OCI-LY7 (cell line): Measurements from ENCODE around the gene CLCN6.

ENCODE experiments used
- EZH2phosphoT487 ChIP-seq: fragments of 200-600 bp; sonication (generic); IDR thresholded peaks from 2 replicates; pipeline ENCODE4 v1.6.1; 2018; ENCODE audit warnings: low read depth, borderline replicate concordance, mild to moderate bottlenecking, mixed run types, antibody characterized with exemption, low read length, moderate library complexity, mixed read lengths
- TF ChIP-seq, protein P1 (sequence below): fragments of 200-600 bp; sonication (generic); conservative IDR thresholded peaks from 2 replicates; pipeline ENCODE4 v1.5.1; 2014; ENCODE audit warnings: mild to moderate bottlenecking, antibody characterized with exemption, low read length, moderate library complexity, mixed read lengths

DNA sequence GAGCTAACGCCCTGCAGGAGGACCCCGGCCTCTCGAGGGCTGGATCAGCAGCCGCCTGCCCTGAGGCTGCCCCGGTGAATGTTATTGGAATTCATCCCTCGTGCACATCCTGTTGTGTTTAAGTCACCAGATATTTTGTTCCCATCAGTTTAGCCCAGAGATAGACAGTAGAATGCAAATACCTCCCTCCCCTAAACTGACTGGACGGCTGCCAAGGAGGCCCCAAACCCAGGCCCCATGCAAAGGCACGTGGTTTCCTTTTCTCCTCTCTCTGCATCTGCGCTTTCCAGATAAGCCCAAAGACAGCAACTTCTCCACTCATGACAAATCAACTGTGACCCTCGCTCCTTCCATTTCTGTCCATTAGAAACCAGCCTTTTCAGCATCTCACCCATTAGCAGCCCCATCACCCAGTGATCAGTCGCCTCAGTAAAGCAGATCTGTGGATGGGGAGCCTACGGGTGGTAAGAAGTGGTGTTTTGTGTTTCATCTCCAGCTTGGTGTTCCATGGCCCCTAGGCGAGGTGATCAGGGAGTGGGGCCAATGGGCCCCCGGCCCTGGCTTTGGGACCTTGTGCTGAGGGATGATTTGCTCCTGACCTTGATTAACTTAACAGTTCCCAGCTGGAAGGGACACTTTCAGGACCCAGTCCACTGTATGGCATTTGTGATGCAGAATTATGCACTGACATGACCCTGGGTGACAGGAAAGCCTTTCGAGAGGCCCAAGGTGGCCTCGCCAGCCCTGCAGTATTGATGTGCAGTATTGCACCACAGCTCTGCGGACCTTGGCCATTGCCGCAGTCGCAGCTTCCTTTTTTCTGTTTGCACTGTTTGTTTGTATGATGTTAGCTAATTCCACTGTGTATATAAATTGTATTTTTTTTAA, 36.4 kb downstream of the CLCN6 start:
- TF ChIP-seq, protein P1, sequence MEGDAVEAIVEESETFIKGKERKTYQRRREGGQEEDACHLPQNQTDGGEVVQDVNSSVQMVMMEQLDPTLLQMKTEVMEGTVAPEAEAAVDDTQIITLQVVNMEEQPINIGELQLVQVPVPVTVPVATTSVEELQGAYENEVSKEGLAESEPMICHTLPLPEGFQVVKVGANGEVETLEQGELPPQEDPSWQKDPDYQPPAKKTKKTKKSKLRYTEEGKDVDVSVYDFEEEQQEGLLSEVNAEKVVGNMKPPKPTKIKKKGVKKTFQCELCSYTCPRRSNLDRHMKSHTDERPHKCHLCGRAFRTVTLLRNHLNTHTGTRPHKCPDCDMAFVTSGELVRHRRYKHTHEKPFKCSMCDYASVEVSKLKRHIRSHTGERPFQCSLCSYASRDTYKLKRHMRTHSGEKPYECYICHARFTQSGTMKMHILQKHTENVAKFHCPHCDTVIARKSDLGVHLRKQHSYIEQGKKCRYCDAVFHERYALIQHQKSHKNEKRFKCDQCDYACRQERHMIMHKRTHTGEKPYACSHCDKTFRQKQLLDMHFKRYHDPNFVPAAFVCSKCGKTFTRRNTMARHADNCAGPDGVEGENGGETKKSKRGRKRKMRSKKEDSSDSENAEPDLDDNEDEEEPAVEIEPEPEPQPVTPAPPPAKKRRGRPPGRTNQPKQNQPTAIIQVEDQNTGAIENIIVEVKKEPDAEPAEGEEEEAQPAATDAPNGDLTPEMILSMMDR = no peak
- no peak for TF ChIP-seq EZH2phosphoT487
